Stomach (tissue), 9 donors: Measurements from ENCODE around the gene RANBP1. TPM values are rescaled to one million over a fixed set of nuclear protein-coding genes. Genes with fewer than 3 reads are reported as not detected.

Experiments
- DNase-seq, 2 donors: peaks; one replicate each; pipeline versions ENCODE4 v3.0.0 to v3.0.0-alpha.2; 2013 to 2019
- H3K27ac ChIP-seq, 5 donors: fragments of 200-600 bp in 4 of 5; sonication (generic) in 4 of 5; one replicate each; pipeline ENCODE4 v1.5.1; 2013 to 2019; ENCODE audit warnings: mild to moderate bottlenecking in 1 of 5, moderate library complexity in 1 of 5
- H3K27me3 ChIP-seq, 3 donors: fragments of 200-600 bp; sonication (generic); one replicate each; pipeline ENCODE4 v1.5.1; 2017 to 2019; ENCODE audit warnings: mixed run types in 1 of 3
- H3K36me3 ChIP-seq, 4 donors: fragments of 200-600 bp; sonication (generic); 1 replicate in 3 of 4; 2 replicates in 1 of 4; pipeline ENCODE4 v1.5.1; 2016 to 2019
- H3K4me1 ChIP-seq, 4 donors: fragments of 200-600 bp; sonication (generic); one replicate each; pipeline ENCODE4 v1.5.1; 2016 to 2019
- H3K4me3 ChIP-seq, 4 donors: fragments of 200-600 bp; sonication (generic) in 3 of 4; one replicate each; pipeline ENCODE4 v1.5.1; 2016 to 2019; ENCODE audit warnings: mild to moderate bottlenecking in 1 of 4
- H3K9me3 ChIP-seq, 4 donors: fragments of 200-600 bp; sonication (generic); one replicate each; pipeline ENCODE4 v1.5.1; 2016 to 2019
- CTCF ChIP-seq, 7 experiments: fragments of 450-650 bp in 4 of 7; fragments of 200-600 bp in 3 of 7; sonication (generic) in 3 of 7; IDR thresholded peaks; one replicate each; pipeline ENCODE4 v1.5.1; 2016 to 2019; ENCODE audit warnings: antibody characterized with exemption in 7 of 7, control low read depth in 2 of 7, mild to moderate bottlenecking in 1 of 7
- EP300 ChIP-seq: sonication (generic); formaldehyde crosslinking; IDR thresholded peaks from one replicate; pipeline ENCODE4 v1.6.1; 2017; ENCODE audit warnings: antibody characterized with exemption
- POLR2A ChIP-seq, 4 donors: fragments of 450-650 bp; IDR thresholded peaks; one replicate each; pipeline ENCODE4 v1.6.1; 2016; ENCODE audit warnings: antibody characterized with exemption in 4 of 4, control low read depth in 2 of 4, mild to moderate bottlenecking in 1 of 4, moderate library complexity in 1 of 4
- POLR2AphosphoS5 ChIP-seq, 3 donors: sonication (generic); formaldehyde crosslinking; IDR thresholded peaks; one replicate each; pipeline ENCODE4 v1.6.1; 2016; ENCODE audit warnings: antibody characterized with exemption in 3 of 3
- WGBS, 5 donors: extraction: QIAGEN DNeasy Blood & Tissue Kit in 3 of 5; methylation state at CpG; one replicate each; pipeline versions ENCODE4 v1.1.5 to v1.1.7; 2013 to 2018; 5-methylcytosine and 5-hydroxymethylcytosine counted together
- intact Hi-C: fragments of 100-400 bp; cut with DNase I; formaldehyde crosslinking; loops from one replicate; pipeline ENCODE4 v1.15.1; 2023; ENCODE audit warnings: low total_unique reads
- polyA plus RNA-seq, 3 donors: library from polyadenylated mRNA; stranded (reverse); fragments of 200-250 nt; gene quantifications; one replicate each; pipeline ENCODE4 v1.2.3, GENCODE V29; 2013
- total RNA-seq, 5 donors: library from RNA; depleted of rRNA; stranded (reverse); fragments of >200 nt; gene quantifications; one replicate each; pipeline versions ENCODE4 v1.1.0 to v1.2.3, GENCODE V29; 2014 to 2016
- donor health status: healthy with polysubstance abuse.
- donor health status: Bipolar disorder and iron deficiency.
- donor health status: healthy.

The RANBP1 gene
- total and polyA plus RNA-seq, 8 donors: 23.9 to 200 (median 91.9) TPM

- intact Hi-C loops: no loop called here
- no peak for DNase-seq
- WGBS, 5 donors: 82 to 89% (median 87%) methylated on average over 10 of the region's 10 CpGs
- Histone ChIP-seq H3K27ac (no peak overlapping the region), H3K27me3 (peaks cover 0 to 52% (median 6%) of the 10 kb centered on the region in 3 donors), H3K4me3 (no peak overlapping the region), H3K4me1 (peaks cover 0 to 5% (median 2%) of the 10 kb centered on the region in 4 donors), H3K36me3 (no peaks in the 10 kb centered on the region), H3K9me3 (no peaks in the 10 kb centered on the region)
- TF ChIP-seq POLR2AphosphoS5 (IDR thresholded peaks at IDR 0.05): no peak
- TF ChIP-seq CTCF (IDR thresholded peaks at IDR 0.05): no peak
- no peak for TF ChIP-seq EP300
- TF ChIP-seq POLR2A (IDR thresholded peaks at IDR 0.05): no peak
Measured at GRCh38 chr22:20160041-20160440, 44.1 kb downstream of the RANBP1 start.

DNA sequence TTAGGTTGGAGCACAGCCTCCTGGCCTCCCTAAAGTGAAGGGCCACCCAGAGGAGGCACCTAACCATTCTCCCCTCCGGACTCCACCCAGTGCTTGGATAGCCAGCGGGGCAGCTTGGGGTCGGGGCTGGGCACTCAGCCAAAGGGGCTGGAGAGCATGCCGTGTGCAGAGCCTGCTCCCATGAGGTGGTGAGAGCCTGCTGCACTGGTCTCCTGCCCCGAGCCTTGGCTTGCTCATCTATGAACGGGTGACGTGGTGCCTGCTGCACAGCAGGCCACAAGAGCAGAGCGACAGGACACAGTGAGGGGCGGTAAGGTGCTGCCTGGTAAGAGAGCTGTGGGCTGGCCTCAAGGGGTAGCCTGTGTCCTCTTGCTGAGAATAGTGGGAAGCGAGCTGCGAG, 49.0 kb downstream of the RANBP1 start:
- intact Hi-C loops: no loop called here

DNA sequence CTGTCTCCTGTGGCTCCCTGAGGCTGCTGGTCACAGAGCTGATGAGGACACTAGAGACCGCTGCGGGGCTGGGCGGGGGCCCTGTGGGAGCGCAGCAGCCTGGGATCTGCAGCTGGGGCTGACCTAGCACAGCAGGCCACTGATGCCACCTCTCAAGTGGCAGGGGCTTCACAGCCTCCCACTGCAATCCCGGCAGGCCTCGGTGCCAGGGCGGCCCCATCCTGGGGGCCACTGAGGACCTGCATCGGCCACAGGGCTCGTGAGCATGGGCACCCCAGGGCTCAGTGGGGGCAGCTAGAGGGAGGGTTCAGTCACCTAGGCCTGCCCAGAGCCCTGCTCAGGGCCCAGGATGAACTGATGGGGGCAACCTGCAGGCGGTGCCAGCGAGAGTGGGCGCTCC, 49.5 kb downstream of the RANBP1 start:
- TF ChIP-seq EP300 (no peak), POLR2A (IDR thresholded peaks at IDR 0.05) (no peak), POLR2AphosphoS5 (IDR thresholded peaks at IDR 0.05) (no peak), CTCF (IDR thresholded peaks at IDR 0.05) (no peak)
- no peaks in the 10 kb centered on the region for H3K9me3 ChIP-seq
- no peak overlapping the region for H3K27ac ChIP-seq
- no peak for DNase-seq
- H3K4me1 ChIP-seq: no peaks in the 10 kb centered on the region
- WGBS, 5 donors: 78 to 96% (median 93%) methylated on average over 5 to 12 of the region's 12 CpGs
- no peaks in the 10 kb centered on the region for H3K36me3 ChIP-seq
- intact Hi-C loops: no loop called here
- H3K4me3 ChIP-seq: no peak overlapping the region
- H3K27me3 ChIP-seq: peaks cover 0 to 13% (median 0%) of the 10 kb centered on the region in 3 donors

More for the DNA sequence above, 49.0 kb downstream of the RANBP1 start:
- DNase-seq: no peak
- no peaks in the 10 kb centered on the region for H3K36me3 ChIP-seq
- no peak overlapping the region for H3K4me3 ChIP-seq
- no peaks in the 10 kb centered on the region for H3K4me1 ChIP-seq
- no peak overlapping the region for H3K27ac ChIP-seq
- H3K27me3 ChIP-seq: peaks cover 0 to 17% (median 0%) of the 10 kb centered on the region in 3 donors
- 31 to 67% (median 63%) methylated on average over 5 to 11 of the region's 11 CpGs for WGBS, 5 donors
- no peaks in the 10 kb centered on the region for H3K9me3 ChIP-seq
- no peak for TF ChIP-seq CTCF (IDR thresholded peaks at IDR 0.05)

- WGBS, 5 donors: 73 to 87% (median 82%) methylated on average over 7 of the region's 7 CpGs
- TF ChIP-seq POLR2AphosphoS5 (IDR thresholded peaks at IDR 0.05) (no peak), CTCF (IDR thresholded peaks at IDR 0.05) (no peak), POLR2A (IDR thresholded peaks at IDR 0.05) (no peak), EP300 (no peak)
- intact Hi-C loops: no loop called here
- Histone ChIP-seq H3K9me3 (no peaks in the 10 kb centered on the region), H3K4me1 (no peaks in the 10 kb centered on the region), H3K27me3 (peaks cover 0 to 11% (median 0%) of the 10 kb centered on the region in 3 donors), H3K36me3 (no peaks in the 10 kb centered on the region), H3K27ac (no peak overlapping the region), H3K4me3 (no peak overlapping the region)
- no peak for DNase-seq
Measured at GRCh38 chr22:20165913-20166312, 50.0 kb downstream of the RANBP1 start.
